ENCODE results near the gene BCAR3.

BCAR3 gene

DNA sequence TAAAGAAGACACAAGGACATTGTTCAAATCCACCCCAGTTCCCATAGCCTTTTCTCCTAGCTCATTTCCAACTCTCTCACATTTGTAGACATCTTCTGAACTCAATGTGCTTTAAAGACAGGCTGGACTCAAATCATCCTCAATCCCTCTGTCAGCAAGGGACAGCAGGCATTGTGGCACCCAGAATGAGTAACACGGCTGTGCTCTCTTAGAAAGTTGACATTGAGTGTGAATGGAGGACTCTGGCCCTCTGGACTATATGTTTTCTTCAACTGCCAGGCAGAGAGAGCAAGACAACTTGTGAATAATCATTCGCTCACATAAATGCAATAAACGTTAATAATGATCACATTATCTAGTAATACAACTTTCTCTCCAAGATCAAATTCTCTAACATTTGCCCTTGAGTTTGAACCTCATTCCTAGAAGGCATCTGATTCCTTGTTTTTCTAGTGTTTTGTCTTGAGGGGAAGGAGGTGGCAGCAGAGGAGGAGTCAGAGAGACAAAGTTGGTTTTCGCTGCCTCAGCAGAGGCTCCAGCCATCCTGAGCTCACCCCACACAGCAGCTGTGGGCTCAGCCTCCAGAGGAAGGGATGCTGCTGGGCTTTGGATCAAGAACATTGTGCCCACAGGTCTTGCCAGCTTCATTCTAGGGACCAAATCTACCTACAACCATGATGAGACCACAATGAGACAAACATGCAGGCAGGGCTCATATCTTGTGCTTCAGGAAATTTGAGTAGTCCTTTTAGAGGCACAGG lies 85.1 kb downstream of the BCAR3 start:
- TF ChIP-seq CREB1 (IDR thresholded peaks at IDR 0.05; ENCODE audit: low read depth) (no peak), NFIC (IDR thresholded peaks at IDR 0.05) (no peak), FOXM1 (IDR thresholded peaks at IDR 0.05; ENCODE audit: borderline replicate concordance, low read depth) (no peak), TCF12 (IDR thresholded peaks at IDR 0.05; ENCODE audit: low read depth) (no peak), TEAD4 (IDR thresholded peaks at IDR 0.05) (no peak), TAF1 (IDR thresholded peaks at IDR 0.05; ENCODE audit: low read depth) (no peak), EGR1 (IDR thresholded peaks at IDR 0.05) (no peak), RAD21 (IDR thresholded peaks at IDR 0.05; ENCODE audit: low read depth) (no peak), YY1 (IDR thresholded peaks at IDR 0.05; ENCODE audit: low read depth) (no peak), EP300 (IDR thresholded peaks at IDR 0.05; ENCODE audit: borderline replicate concordance) (no peak), CEBPB (IDR thresholded peaks at IDR 0.05) (no peak), ZBTB7A (IDR thresholded peaks at IDR 0.05; ENCODE audit: low read depth) (no peak)
- TF ChIP-seq, protein P1, sequence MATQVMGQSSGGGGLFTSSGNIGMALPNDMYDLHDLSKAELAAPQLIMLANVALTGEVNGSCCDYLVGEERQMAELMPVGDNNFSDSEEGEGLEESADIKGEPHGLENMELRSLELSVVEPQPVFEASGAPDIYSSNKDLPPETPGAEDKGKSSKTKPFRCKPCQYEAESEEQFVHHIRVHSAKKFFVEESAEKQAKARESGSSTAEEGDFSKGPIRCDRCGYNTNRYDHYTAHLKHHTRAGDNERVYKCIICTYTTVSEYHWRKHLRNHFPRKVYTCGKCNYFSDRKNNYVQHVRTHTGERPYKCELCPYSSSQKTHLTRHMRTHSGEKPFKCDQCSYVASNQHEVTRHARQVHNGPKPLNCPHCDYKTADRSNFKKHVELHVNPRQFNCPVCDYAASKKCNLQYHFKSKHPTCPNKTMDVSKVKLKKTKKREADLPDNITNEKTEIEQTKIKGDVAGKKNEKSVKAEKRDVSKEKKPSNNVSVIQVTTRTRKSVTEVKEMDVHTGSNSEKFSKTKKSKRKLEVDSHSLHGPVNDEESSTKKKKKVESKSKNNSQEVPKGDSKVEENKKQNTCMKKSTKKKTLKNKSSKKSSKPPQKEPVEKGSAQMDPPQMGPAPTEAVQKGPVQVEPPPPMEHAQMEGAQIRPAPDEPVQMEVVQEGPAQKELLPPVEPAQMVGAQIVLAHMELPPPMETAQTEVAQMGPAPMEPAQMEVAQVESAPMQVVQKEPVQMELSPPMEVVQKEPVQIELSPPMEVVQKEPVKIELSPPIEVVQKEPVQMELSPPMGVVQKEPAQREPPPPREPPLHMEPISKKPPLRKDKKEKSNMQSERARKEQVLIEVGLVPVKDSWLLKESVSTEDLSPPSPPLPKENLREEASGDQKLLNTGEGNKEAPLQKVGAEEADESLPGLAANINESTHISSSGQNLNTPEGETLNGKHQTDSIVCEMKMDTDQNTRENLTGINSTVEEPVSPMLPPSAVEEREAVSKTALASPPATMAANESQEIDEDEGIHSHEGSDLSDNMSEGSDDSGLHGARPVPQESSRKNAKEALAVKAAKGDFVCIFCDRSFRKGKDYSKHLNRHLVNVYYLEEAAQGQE (IDR thresholded peaks at IDR 0.05; ENCODE audit: low read depth): no peak
- TF ChIP-seq, protein P2, sequence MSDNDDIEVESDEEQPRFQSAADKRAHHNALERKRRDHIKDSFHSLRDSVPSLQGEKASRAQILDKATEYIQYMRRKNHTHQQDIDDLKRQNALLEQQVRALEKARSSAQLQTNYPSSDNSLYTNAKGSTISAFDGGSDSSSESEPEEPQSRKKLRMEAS (IDR thresholded peaks at IDR 0.05): no peak
- TF ChIP-seq, protein P3, sequence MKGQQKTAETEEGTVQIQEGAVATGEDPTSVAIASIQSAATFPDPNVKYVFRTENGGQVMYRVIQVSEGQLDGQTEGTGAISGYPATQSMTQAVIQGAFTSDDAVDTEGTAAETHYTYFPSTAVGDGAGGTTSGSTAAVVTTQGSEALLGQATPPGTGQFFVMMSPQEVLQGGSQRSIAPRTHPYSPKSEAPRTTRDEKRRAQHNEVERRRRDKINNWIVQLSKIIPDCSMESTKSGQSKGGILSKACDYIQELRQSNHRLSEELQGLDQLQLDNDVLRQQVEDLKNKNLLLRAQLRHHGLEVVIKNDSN (IDR thresholded peaks at IDR 0.05): no peak

DNA sequence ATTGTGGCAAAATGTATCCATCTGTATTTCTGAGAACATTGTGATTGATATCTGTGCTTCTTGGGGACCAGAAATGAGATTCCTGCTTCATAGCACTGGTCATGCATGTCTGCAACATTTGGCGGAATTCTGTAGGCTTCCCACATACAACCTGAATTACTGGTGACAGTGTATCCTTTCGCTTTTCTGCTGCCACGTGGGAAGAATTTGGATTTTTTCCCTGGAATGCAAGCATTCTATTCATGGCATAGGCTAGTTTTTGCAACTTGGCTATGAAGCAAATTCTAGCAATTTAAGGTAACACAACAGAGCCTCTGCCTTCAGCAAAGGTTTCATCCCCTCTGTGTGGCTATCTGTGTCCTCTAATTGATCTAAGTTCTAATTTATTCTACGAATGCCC lies 85.9 kb downstream of the BCAR3 start:
- TF ChIP-seq CREB1 (IDR thresholded peaks at IDR 0.05; ENCODE audit: low read depth): no peak
- no peak for TF ChIP-seq EP300 (IDR thresholded peaks at IDR 0.05; ENCODE audit: borderline replicate concordance)
- TF ChIP-seq, protein P2 (IDR thresholded peaks at IDR 0.05): no peak
- no peak for TF ChIP-seq TEAD4 (IDR thresholded peaks at IDR 0.05)
- TF ChIP-seq CEBPB (IDR thresholded peaks at IDR 0.05): no peak
- TF ChIP-seq RAD21 (IDR thresholded peaks at IDR 0.05; ENCODE audit: low read depth): no peak
- no peak for TF ChIP-seq TCF12 (IDR thresholded peaks at IDR 0.05; ENCODE audit: low read depth)
- TF ChIP-seq YY1 (IDR thresholded peaks at IDR 0.05; ENCODE audit: low read depth): no peak
- TF ChIP-seq TAF1 (IDR thresholded peaks at IDR 0.05; ENCODE audit: low read depth): no peak
- TF ChIP-seq, protein P1 (IDR thresholded peaks at IDR 0.05; ENCODE audit: low read depth): no peak
- TF ChIP-seq, protein P3 (IDR thresholded peaks at IDR 0.05): no peak
- no peak for TF ChIP-seq EGR1 (IDR thresholded peaks at IDR 0.05)
- no peak for TF ChIP-seq FOXM1 (IDR thresholded peaks at IDR 0.05; ENCODE audit: borderline replicate concordance, low read depth)
- TF ChIP-seq NFIC (IDR thresholded peaks at IDR 0.05): no peak
- no peak for TF ChIP-seq ZBTB7A (IDR thresholded peaks at IDR 0.05; ENCODE audit: low read depth)

DNA sequence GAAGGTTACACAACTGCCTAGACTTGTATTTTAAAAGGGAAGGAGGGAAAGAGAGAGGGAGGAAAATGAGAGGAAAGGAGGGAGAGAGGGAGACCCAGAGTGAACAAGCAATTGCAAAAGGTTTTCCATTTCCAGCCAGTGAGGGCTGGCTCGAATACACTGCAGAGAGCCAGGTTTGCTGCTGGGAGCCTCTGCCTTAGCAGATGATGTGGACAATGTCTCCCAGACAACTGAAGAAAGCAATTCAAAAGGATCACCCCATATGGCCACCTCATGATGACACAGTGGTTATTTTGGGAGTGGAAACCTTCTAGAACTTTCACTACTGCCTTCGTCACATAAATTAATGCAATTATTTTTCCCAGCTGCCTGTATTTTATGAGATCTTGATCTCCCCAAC lies 86.4 kb downstream of the BCAR3 start:
- no peak for TF ChIP-seq CREB1 (IDR thresholded peaks at IDR 0.05; ENCODE audit: low read depth)
- no peak for TF ChIP-seq EP300 (IDR thresholded peaks at IDR 0.05; ENCODE audit: borderline replicate concordance)
- no peak for TF ChIP-seq ZBTB7A (IDR thresholded peaks at IDR 0.05; ENCODE audit: low read depth)
- no peak for TF ChIP-seq RAD21 (IDR thresholded peaks at IDR 0.05; ENCODE audit: low read depth)
- TF ChIP-seq EGR1 (IDR thresholded peaks at IDR 0.05): no peak
- no peak for TF ChIP-seq CEBPB (IDR thresholded peaks at IDR 0.05)
- TF ChIP-seq, protein P3 (IDR thresholded peaks at IDR 0.05): no peak
- no peak for TF ChIP-seq YY1 (IDR thresholded peaks at IDR 0.05; ENCODE audit: low read depth)
- TF ChIP-seq, protein P1 (IDR thresholded peaks at IDR 0.05; ENCODE audit: low read depth): no peak
- no peak for TF ChIP-seq TEAD4 (IDR thresholded peaks at IDR 0.05)
- no peak for TF ChIP-seq FOXM1 (IDR thresholded peaks at IDR 0.05; ENCODE audit: borderline replicate concordance, low read depth)
- no peak for TF ChIP-seq TAF1 (IDR thresholded peaks at IDR 0.05; ENCODE audit: low read depth)
- TF ChIP-seq, protein P2 (IDR thresholded peaks at IDR 0.05): no peak
- no peak for TF ChIP-seq NFIC (IDR thresholded peaks at IDR 0.05)
- TF ChIP-seq TCF12 (IDR thresholded peaks at IDR 0.05; ENCODE audit: low read depth): no peak
